HCT116 (cell line): ENCODE results near the gene CD300LD. TPM values are rescaled to one million over a fixed set of nuclear protein-coding genes. Genes with fewer than 3 reads are reported as not detected.

Experiments
- ATAC-seq: fragments of 200-7000 bp; cut with Tn5 transposase; 2 replicates; pipeline ENCODE4 v1.9.1; 2020; ENCODE audit warnings: mild to moderate bottlenecking, moderate library complexity
- BruUV-seq: library from RNA; stranded (reverse); fragments of 400-500 nt; replicated peaks from 2 replicates; lab custom pipeline; 2021; lab: Mats Ljungman, UMichigan
- CTCF ChIA-PET: fragments of 300-600 bp; sonication (Branson Sonifier 250); formaldehyde crosslinking; loops from one replicate; lab custom pipeline; 2021; ENCODE audit warnings: antibody characterized with exemption; lab: Charles Lee
- POLR2A ChIA-PET: fragments of 300-600, 350-600 bp; sonication (Branson Sonifier 250); formaldehyde crosslinking; loops from one replicate; lab custom pipeline; 2021; ENCODE audit warnings: antibody characterized with exemption; lab: Charles Lee
- RAD21 ChIA-PET, 2 experiments: fragments of 300-600 bp; sonication (Branson Sonifier 250); formaldehyde crosslinking; loops; one replicate each; lab custom pipeline; 2023; ENCODE audit warnings: low total read pairs in 2 of 2; ENCODE audit not compliant: uncharacterized antibody in 2 of 2, unreplicated experiment in 2 of 2, low non-redundant PET in 1 of 2; lab: Charles Lee
- DNase-seq: peaks from one replicate; pipeline ENCODE4 v3.0.0-alpha.2; 2010; ENCODE audit warnings: low read depth, low spot score
- H2AFZ ChIP-seq: fragments of 200-600 bp; shearing (Covaris generic), sonication (generic); 2 replicates; pipeline ENCODE4 v1.6.1; 2017; ENCODE audit warnings: low read depth, mixed run types, mixed read lengths, antibody characterized with exemption, low read length; ENCODE audit not compliant: poor library complexity, severe bottlenecking
- H3K27ac ChIP-seq: 2 replicates; pipeline ENCODE4 v1.5.1; 2012; ENCODE audit warnings: low read depth, low read length
- H3K27me3 ChIP-seq: fragments of 200-600 bp; sonication (generic); 2 replicates; pipeline ENCODE4 v1.6.1; 2016; ENCODE audit warnings: mixed run types, low read length, mixed read lengths; ENCODE audit not compliant: insufficient read depth
- H3K36me3 ChIP-seq, 2 experiments: fragments of 200-500 bp in 1 of 2; fragments of 200-600 bp in 1 of 2; sonication (Bioruptor generic) in 1 of 2; sonication (generic) in 1 of 2; 2 replicates each; pipeline versions ENCODE4 v1.5.1 to v1.6.1; 2014 to 2016; ENCODE audit warnings: low read length in 2 of 2, inconsistent platforms in 1 of 2, mixed read lengths in 1 of 2, mixed run types in 1 of 2; ENCODE audit not compliant: insufficient read depth in 2 of 2, control insufficient read depth in 1 of 2
- H3K4me1 ChIP-seq, 2 experiments: fragments of 200-600 bp in 1 of 2; sonication (generic) in 1 of 2; 2 replicates each; pipeline versions ENCODE4 v1.5.1 to v1.6.1; 2012 to 2017; ENCODE audit warnings: low read length in 2 of 2, inconsistent platforms in 1 of 2, mild to moderate bottlenecking in 1 of 2, mixed read lengths in 1 of 2, mixed run types in 1 of 2, moderate library complexity in 1 of 2; ENCODE audit not compliant: insufficient read depth in 2 of 2, control insufficient read depth in 1 of 2
- H3K4me2 ChIP-seq: fragments of 200-600 bp; sonication (generic); 2 replicates; pipeline ENCODE4 v1.6.1; 2017; ENCODE audit warnings: mixed run types, low read length, mixed read lengths
- H3K4me3 ChIP-seq, 2 experiments: fragments of 200-600 bp in 1 of 2; sonication (generic) in 1 of 2; replicated peaks in 1 of 2; 2 replicates each; pipeline ENCODE4 v1.5.1; 2011 to 2016; ENCODE audit warnings: low read length in 2 of 2, control low read depth in 1 of 2, low read depth in 1 of 2, mild to moderate bottlenecking in 1 of 2, mixed read lengths in 1 of 2, mixed run types in 1 of 2
- H3K79me2 ChIP-seq: fragments of 200-600 bp; sonication (generic); 2 replicates; pipeline ENCODE4 v1.6.1; 2017; ENCODE audit warnings: mild to moderate bottlenecking, mixed run types, low read length, moderate library complexity, mixed read lengths; ENCODE audit not compliant: insufficient read depth
- H3K9ac ChIP-seq: fragments of 200-600 bp; sonication (generic); 2 replicates; pipeline ENCODE4 v1.6.1; 2016; ENCODE audit warnings: low read length, mixed read lengths
- H3K9me2 ChIP-seq: fragments of 200-600 bp; sonication (generic), shearing (Covaris generic); 2 replicates; pipeline ENCODE4 v1.6.1; 2017; ENCODE audit warnings: mixed run types, mild to moderate bottlenecking, moderate library complexity; ENCODE audit not compliant: insufficient read depth
- H3K9me3 ChIP-seq, 2 experiments: fragments of 200-500 bp in 1 of 2; fragments of 200-600 bp in 1 of 2; sonication (Bioruptor generic) in 1 of 2; sonication (generic) in 1 of 2; 2 replicates each; pipeline ENCODE4 v1.6.1; 2014 to 2017; ENCODE audit warnings: low read length in 2 of 2, mixed read lengths in 2 of 2, inconsistent platforms in 1 of 2, low read depth in 1 of 2, mild to moderate bottlenecking in 1 of 2, mixed run types in 1 of 2, moderate library complexity in 1 of 2; ENCODE audit not compliant: control insufficient read depth in 1 of 2, insufficient read depth in 1 of 2
- H4K20me1 ChIP-seq: fragments of 200-600 bp; sonication (generic), shearing (Covaris generic); 2 replicates; pipeline ENCODE4 v1.6.1; 2017; ENCODE audit warnings: mixed run types, mild to moderate bottlenecking, moderate library complexity; ENCODE audit not compliant: insufficient read depth
- ATF3 ChIP-seq: IDR thresholded peaks from 2 replicates; pipeline ENCODE4 v1.6.1; 2012
- CBX3 ChIP-seq: IDR thresholded peaks from 2 replicates; pipeline ENCODE4 v1.6.1; 2012; ENCODE audit warnings: low read depth
- ELF1 ChIP-seq: IDR thresholded peaks from 2 replicates; pipeline ENCODE4 v1.6.1; 2012; ENCODE audit warnings: low read depth, borderline replicate concordance
- EZH2phosphoT487 ChIP-seq: fragments of 200-600 bp; IDR thresholded peaks from 2 replicates; pipeline ENCODE4 v1.6.1; 2018; ENCODE audit warnings: antibody characterized with exemption, borderline replicate concordance
- FOSL1 ChIP-seq: IDR thresholded peaks from 2 replicates; pipeline ENCODE4 v1.6.1; 2012; ENCODE audit warnings: low read depth
- JUND ChIP-seq: IDR thresholded peaks from 2 replicates; pipeline ENCODE4 v1.6.1; 2012
- POLR2A ChIP-seq: IDR thresholded peaks from 2 replicates; pipeline ENCODE4 v1.7.0; 2011; ENCODE audit warnings: borderline replicate concordance; ENCODE audit not compliant: insufficient read depth, insufficient read length; ENCODE audit errors: extremely low read depth
- POLR2AphosphoS5 ChIP-seq: IDR thresholded peaks from 2 replicates; pipeline ENCODE4 v1.6.1; 2011; ENCODE audit warnings: mild to moderate bottlenecking, low read depth, low read length, moderate library complexity
- RAD21 ChIP-seq: IDR thresholded peaks from 2 replicates; pipeline ENCODE4 v1.6.1; 2012; ENCODE audit warnings: low read depth, mild to moderate bottlenecking
- REST ChIP-seq: IDR thresholded peaks from 2 replicates; pipeline ENCODE4 v1.6.1; 2012; ENCODE audit warnings: low read depth
- SP1 ChIP-seq: IDR thresholded peaks from 2 replicates; pipeline ENCODE4 v1.6.1; 2012; ENCODE audit warnings: low read depth
- SRF ChIP-seq: IDR thresholded peaks from 2 replicates; pipeline ENCODE4 v1.6.1; 2012; ENCODE audit warnings: low read depth
- TCF7L2 ChIP-seq: IDR thresholded peaks from 2 replicates; pipeline ENCODE4 v1.7.0; 2011; ENCODE audit warnings: borderline replicate concordance, inconsistent platforms; ENCODE audit not compliant: insufficient read depth, insufficient read length; ENCODE audit errors: extremely low read depth
- YY1 ChIP-seq: IDR thresholded peaks from 2 replicates; pipeline ENCODE4 v1.6.1; 2011; ENCODE audit warnings: low read length, low read depth, moderate library complexity, mild to moderate bottlenecking; ENCODE audit not compliant: insufficient replicate concordance; ENCODE audit errors: extremely low read depth
- ZFX ChIP-seq: fragments of 450-650 bp; IDR thresholded peaks from 2 replicates; pipeline ENCODE4 v1.6.1; 2017
- intact Hi-C: fragments of 100-400 bp; cut with micrococcal nuclease; formaldehyde crosslinking; loops from 2 replicates; pipeline ENCODE4 v1.10.0; 2022
- total RNA-seq: library from RNA; stranded (reverse); gene quantifications from one replicate; pipeline ENCODE4 v1.2.1, GENCODE V29; 2021; ENCODE audit not compliant: unreplicated experiment

CD300LD gene
- total RNA-seq, 1 experiment from 2014 or later, result not detected

GRCh38 chr17:74544991-74545842 is 46.9 kb downstream of the CD300LD start:
- H4K20me1 ChIP-seq, result no peaks in the 10 kb centered on the region
- H3K36me3 ChIP-seq, result no peaks in the 10 kb centered on the region
- H3K27me3 ChIP-seq, result no peaks in the 10 kb centered on the region; the same call in 1 of the 2 replicates
- no peaks in the 10 kb centered on the region for H3K9me2 ChIP-seq
- ChIA-PET RAD21 (no interaction called here), CTCF (interaction anchor here (0.7 kb wide), 1 partner anchor 12 kb away, joined by 3 read pairs; no protein-coding TSS in a partner anchor), POLR2A (no interaction called here)
- ATAC-seq (no peak), DNase-seq (no peak)
- no peak overlapping the region for H2AFZ ChIP-seq
- no peaks in the 10 kb centered on the region for H3K9me3 ChIP-seq
- TF ChIP-seq YY1, result no peak
- no peak for TF ChIP-seq ZFX
- no peak overlapping the region for H3K4me3 ChIP-seq
- no peaks in the 10 kb centered on the region for H3K79me2 ChIP-seq
- no peak overlapping the region for H3K9ac ChIP-seq
- BruUV-seq, result no TSS peak
- intact Hi-C loops, result no loop called here
- H3K4me1 ChIP-seq, result peaks cover 0 to 5% of the 10 kb centered on the region in 2 experiments; a peak in 1 of 4 replicates
- H3K4me2 ChIP-seq, result no peak overlapping the region
- H3K27ac ChIP-seq, result no peak overlapping the region

GRCh38 chr17:74543891-74544760 is 48.0 kb downstream of the CD300LD start:
- no peaks in the 10 kb centered on the region for H3K9me3 ChIP-seq
- no peaks in the 10 kb centered on the region for H4K20me1 ChIP-seq
- H3K9ac ChIP-seq, result no peak overlapping the region
- BruUV-seq, result no TSS peak
- no peaks in the 10 kb centered on the region for H3K79me2 ChIP-seq
- no peaks in the 10 kb centered on the region for H3K9me2 ChIP-seq
- POLR2A ChIA-PET, result no interaction called here
- intact Hi-C loops, result no loop called here
- RAD21 ChIA-PET, result no interaction called here
- DNase-seq (no peak), ATAC-seq (no peak)
- no peak overlapping the region for H3K4me3 ChIP-seq
- H3K27me3 ChIP-seq, result peaks cover under 1% of the 10 kb centered on the region; the same call in 1 of the 2 replicates
- no peak overlapping the region for H2AFZ ChIP-seq
- no peaks in the 10 kb centered on the region for H3K36me3 ChIP-seq
- H3K4me2 ChIP-seq, result no peak overlapping the region
- no peak overlapping the region for H3K27ac ChIP-seq
- peaks cover 0 to 5% of the 10 kb centered on the region in 2 experiments; a peak in 1 of 4 replicates for H3K4me1 ChIP-seq
- CTCF ChIA-PET, result no interaction called here
- TF ChIP-seq REST (no peak), ZFX (no peak), ELF1 (no peak), RAD21 (no peak), SRF (no peak), ATF3 (no peak), POLR2AphosphoS5 (no peak), SP1 (no peak), TCF7L2 (no peak), FOSL1 (no peak), YY1 (no peak), POLR2A (no peak), CBX3 (no peak), JUND (no peak), EZH2phosphoT487 (no peak)
